ENCODE results near the gene RFTN1.

DNA sequence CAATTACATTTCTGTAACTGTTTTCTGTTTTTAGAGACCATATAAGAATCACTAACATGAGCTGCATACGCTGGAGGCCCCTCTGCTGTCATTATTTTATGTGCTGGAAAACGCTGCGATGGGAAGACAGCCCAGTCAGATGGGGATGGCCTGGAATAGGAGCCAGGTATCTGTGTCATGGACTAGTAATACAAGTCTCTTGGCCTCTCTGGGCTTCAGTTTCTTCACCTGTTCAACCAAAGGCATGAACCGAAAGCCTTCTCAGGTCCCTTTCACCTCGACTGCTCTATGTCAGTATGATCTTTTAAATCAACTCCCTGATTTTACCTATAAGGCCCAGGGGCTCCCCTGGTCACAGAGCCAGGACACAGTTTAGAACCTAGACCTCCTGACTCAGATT lies 14.6 kb upstream of the RFTN1 start:
- TF ChIP-seq, protein P1, sequence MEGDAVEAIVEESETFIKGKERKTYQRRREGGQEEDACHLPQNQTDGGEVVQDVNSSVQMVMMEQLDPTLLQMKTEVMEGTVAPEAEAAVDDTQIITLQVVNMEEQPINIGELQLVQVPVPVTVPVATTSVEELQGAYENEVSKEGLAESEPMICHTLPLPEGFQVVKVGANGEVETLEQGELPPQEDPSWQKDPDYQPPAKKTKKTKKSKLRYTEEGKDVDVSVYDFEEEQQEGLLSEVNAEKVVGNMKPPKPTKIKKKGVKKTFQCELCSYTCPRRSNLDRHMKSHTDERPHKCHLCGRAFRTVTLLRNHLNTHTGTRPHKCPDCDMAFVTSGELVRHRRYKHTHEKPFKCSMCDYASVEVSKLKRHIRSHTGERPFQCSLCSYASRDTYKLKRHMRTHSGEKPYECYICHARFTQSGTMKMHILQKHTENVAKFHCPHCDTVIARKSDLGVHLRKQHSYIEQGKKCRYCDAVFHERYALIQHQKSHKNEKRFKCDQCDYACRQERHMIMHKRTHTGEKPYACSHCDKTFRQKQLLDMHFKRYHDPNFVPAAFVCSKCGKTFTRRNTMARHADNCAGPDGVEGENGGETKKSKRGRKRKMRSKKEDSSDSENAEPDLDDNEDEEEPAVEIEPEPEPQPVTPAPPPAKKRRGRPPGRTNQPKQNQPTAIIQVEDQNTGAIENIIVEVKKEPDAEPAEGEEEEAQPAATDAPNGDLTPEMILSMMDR (IDR thresholded peaks at IDR 0.05), result no peak
- no peak for TF ChIP-seq POLR2A (IDR thresholded peaks at IDR 0.05)
